DOHH2 (cell line): ENCODE measurements around the gene MT1F.

Experiments used
- EZH2phosphoT487 ChIP-seq: fragments of 200-600 bp; sonication (generic); IDR thresholded peaks from 2 replicates; pipeline ENCODE4 v1.6.1; 2017; ENCODE audit warnings: borderline replicate concordance, mild to moderate bottlenecking, antibody characterized with exemption, low read length, moderate library complexity, mixed read lengths
- TF ChIP-seq, protein P1 (sequence below): fragments of 200-600 bp; sonication (generic); IDR thresholded peaks from one replicate; pipeline ENCODE4 v1.5.1; 2014; ENCODE audit warnings: antibody characterized with exemption, mild to moderate bottlenecking, low read depth, low read length; ENCODE audit not compliant: poor library complexity, severe bottlenecking

DNA sequence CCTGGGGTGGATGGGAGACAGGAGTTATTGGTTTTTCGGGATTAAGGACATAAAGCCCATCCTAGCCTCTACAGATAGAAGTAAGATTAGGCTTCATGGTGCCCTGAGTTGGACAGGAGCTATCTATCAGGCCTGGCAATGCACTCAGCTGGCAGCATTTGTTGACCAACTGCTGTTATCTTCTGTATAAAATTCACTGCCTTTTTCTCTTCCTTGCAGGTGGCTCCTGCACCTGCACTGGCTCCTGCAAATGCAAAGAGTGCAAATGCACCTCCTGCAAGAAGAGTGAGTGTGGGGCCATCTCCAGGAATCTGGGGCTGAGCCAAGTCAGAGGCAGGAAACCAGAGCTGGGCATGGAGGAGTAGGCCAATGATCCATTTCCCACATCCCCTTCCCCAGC lies 18.7 kb upstream of the MT1F start:
- TF ChIP-seq, protein P1, sequence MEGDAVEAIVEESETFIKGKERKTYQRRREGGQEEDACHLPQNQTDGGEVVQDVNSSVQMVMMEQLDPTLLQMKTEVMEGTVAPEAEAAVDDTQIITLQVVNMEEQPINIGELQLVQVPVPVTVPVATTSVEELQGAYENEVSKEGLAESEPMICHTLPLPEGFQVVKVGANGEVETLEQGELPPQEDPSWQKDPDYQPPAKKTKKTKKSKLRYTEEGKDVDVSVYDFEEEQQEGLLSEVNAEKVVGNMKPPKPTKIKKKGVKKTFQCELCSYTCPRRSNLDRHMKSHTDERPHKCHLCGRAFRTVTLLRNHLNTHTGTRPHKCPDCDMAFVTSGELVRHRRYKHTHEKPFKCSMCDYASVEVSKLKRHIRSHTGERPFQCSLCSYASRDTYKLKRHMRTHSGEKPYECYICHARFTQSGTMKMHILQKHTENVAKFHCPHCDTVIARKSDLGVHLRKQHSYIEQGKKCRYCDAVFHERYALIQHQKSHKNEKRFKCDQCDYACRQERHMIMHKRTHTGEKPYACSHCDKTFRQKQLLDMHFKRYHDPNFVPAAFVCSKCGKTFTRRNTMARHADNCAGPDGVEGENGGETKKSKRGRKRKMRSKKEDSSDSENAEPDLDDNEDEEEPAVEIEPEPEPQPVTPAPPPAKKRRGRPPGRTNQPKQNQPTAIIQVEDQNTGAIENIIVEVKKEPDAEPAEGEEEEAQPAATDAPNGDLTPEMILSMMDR = no peak
- no peak for TF ChIP-seq EZH2phosphoT487
